Muscle layer of colon (tissue), 2 donors: ENCODE results near the gene C20orf202.
A peak's percentile ranks its signal among the peaks of the same experiment; 100 is the strongest.

Experiments
- H3K27ac ChIP-seq: one replicate; pipeline ENCODE4 v1.7.0; 2013; ENCODE audit warnings: low read depth, mild to moderate bottlenecking, low read length, moderate library complexity
- H3K27me3 ChIP-seq, 2 donors: one replicate each; pipeline ENCODE4 v1.7.0; 2013; ENCODE audit warnings: low read length in 2 of 2, mild to moderate bottlenecking in 2 of 2; ENCODE audit not compliant: insufficient read depth in 2 of 2, control insufficient read depth in 1 of 2
- H3K36me3 ChIP-seq: one replicate; pipeline ENCODE4 v1.7.0; 2013; ENCODE audit warnings: mild to moderate bottlenecking, low read length; ENCODE audit not compliant: insufficient read depth
- H3K4me1 ChIP-seq: one replicate; pipeline ENCODE4 v1.7.0; 2013; ENCODE audit warnings: mild to moderate bottlenecking, low read length; ENCODE audit not compliant: insufficient read depth
- H3K4me3 ChIP-seq, 2 donors: one replicate each; pipeline ENCODE4 v1.7.0; 2013; ENCODE audit warnings: low read length in 2 of 2, low read depth in 1 of 2, mild to moderate bottlenecking in 1 of 2, moderate library complexity in 1 of 2
- H3K9ac ChIP-seq: one replicate; pipeline ENCODE4 v1.7.0; 2013; ENCODE audit warnings: low read length
- H3K9me3 ChIP-seq: one replicate; pipeline ENCODE4 v1.7.0; 2013; ENCODE audit warnings: mild to moderate bottlenecking, low read length
- donor health status: abdominal sarcoma.
- donor health status: Adenocarcinoma of cecum.

Gene C20orf202

GRCh38 chr20:1184638-1185315 lies 18.5 kb upstream of the C20orf202 start, which contains the start of gene TMEM74B:
TSS of gene TMEM74B (minus strand) at chr20:1184981. CDS start at chr20:1183801, 1,180 bp downstream.
- no peak within 1 kb of the TSS for H3K27ac ChIP-seq
- H3K27me3 ChIP-seq: peaks cover 3 to 24% of the 10 kb centered on the region in 2 donors
- H3K9ac ChIP-seq: no peak within 1 kb of the TSS
- H3K4me3 ChIP-seq: peak within 1 kb of the TSS in 1 of 2 donors; percentile 32
- no peaks in the 10 kb centered on the region for H3K4me1 ChIP-seq
- H3K36me3 ChIP-seq: no peaks in the 10 kb centered on the region
- H3K9me3 ChIP-seq: no peaks in the 10 kb centered on the region

- Histone ChIP-seq H3K9me3 (no peaks in the 10 kb centered on the region), H3K27me3 (peaks cover 3 to 24% of the 10 kb centered on the region in 2 donors), H3K36me3 (no peaks in the 10 kb centered on the region), H3K9ac (no peak overlapping the region), H3K4me3 (peak overlapping the region in 1 of 2 donors; percentile 32), H3K27ac (no peak overlapping the region), H3K4me1 (no peaks in the 10 kb centered on the region)
Measured at GRCh38 chr20:1185316-1185741, 17.9 kb upstream of the C20orf202 start.

- H3K9me3 ChIP-seq: no peaks in the 10 kb centered on the region
- H3K36me3 ChIP-seq: no peaks in the 10 kb centered on the region
- H3K27ac ChIP-seq: no peak overlapping the region
- no peak overlapping the region for H3K4me3 ChIP-seq
- H3K9ac ChIP-seq: no peak overlapping the region
- peaks cover 3 to 24% of the 10 kb centered on the region in 2 donors for H3K27me3 ChIP-seq
- no peaks in the 10 kb centered on the region for H3K4me1 ChIP-seq
Measured at GRCh38 chr20:1185790-1186334, 17.4 kb upstream of the C20orf202 start.

- Histone ChIP-seq H3K36me3 (no peaks in the 10 kb centered on the region), H3K4me3 (no peak overlapping the region), H3K4me1 (no peaks in the 10 kb centered on the region), H3K27me3 (peaks cover 3 to 24% of the 10 kb centered on the region in 2 donors), H3K27ac (no peak overlapping the region), H3K9me3 (no peaks in the 10 kb centered on the region), H3K9ac (no peak overlapping the region)
Measured at GRCh38 chr20:1186367-1186991, 16.8 kb upstream of the C20orf202 start.

- no peaks in the 10 kb centered on the region for H3K9me3 ChIP-seq
- H3K9ac ChIP-seq: no peak overlapping the region
- H3K36me3 ChIP-seq: no peaks in the 10 kb centered on the region
- H3K4me1 ChIP-seq: no peaks in the 10 kb centered on the region
- no peak overlapping the region for H3K4me3 ChIP-seq
- no peak overlapping the region for H3K27ac ChIP-seq
- peaks cover 3 to 24% of the 10 kb centered on the region in 2 donors for H3K27me3 ChIP-seq
Measured at GRCh38 chr20:1187605-1188171, 15.6 kb upstream of the C20orf202 start.

GRCh38 chr20:1188347-1188746 lies 14.9 kb upstream of the C20orf202 start:
- Histone ChIP-seq H3K9ac (no peak overlapping the region), H3K4me3 (no peak overlapping the region), H3K36me3 (no peaks in the 10 kb centered on the region), H3K4me1 (no peaks in the 10 kb centered on the region), H3K27me3 (peaks cover 3 to 24% of the 10 kb centered on the region in 2 donors), H3K27ac (no peak overlapping the region), H3K9me3 (no peaks in the 10 kb centered on the region)

GRCh38 chr20:1189827-1190226 lies 13.4 kb upstream of the C20orf202 start:
- Histone ChIP-seq H3K27ac (no peak overlapping the region), H3K36me3 (no peaks in the 10 kb centered on the region), H3K9ac (no peak overlapping the region), H3K27me3 (peaks cover 3 to 14% of the 10 kb centered on the region in 2 donors), H3K4me3 (no peak overlapping the region), H3K4me1 (no peaks in the 10 kb centered on the region), H3K9me3 (no peaks in the 10 kb centered on the region)

GRCh38 chr20:1190847-1191246 lies 12.4 kb upstream of the C20orf202 start:
- Histone ChIP-seq H3K27me3 (peaks cover 2 to 11% of the 10 kb centered on the region in 2 donors), H3K9me3 (no peaks in the 10 kb centered on the region), H3K36me3 (no peaks in the 10 kb centered on the region), H3K27ac (no peak overlapping the region), H3K4me3 (no peak overlapping the region), H3K4me1 (no peaks in the 10 kb centered on the region), H3K9ac (no peak overlapping the region)

- Histone ChIP-seq H3K4me3 (no peak overlapping the region), H3K36me3 (no peaks in the 10 kb centered on the region), H3K27ac (no peak overlapping the region)
Measured at GRCh38 chr20:1191299-1191698, 12.0 kb upstream of the C20orf202 start.

GRCh38 chr20:1195226-1195625 lies 8.0 kb upstream of the C20orf202 start:
- Histone ChIP-seq H3K36me3 (no peaks in the 10 kb centered on the region), H3K27ac (no peak overlapping the region), H3K4me1 (no peaks in the 10 kb centered on the region), H3K27me3 (no peaks in the 10 kb centered on the region), H3K9me3 (no peaks in the 10 kb centered on the region), H3K9ac (no peak overlapping the region), H3K4me3 (no peak overlapping the region)

More at GRCh38 chr20:1191299-1191698, 12.0 kb upstream of the C20orf202 start:
- no peaks in the 10 kb centered on the region for H3K9me3 ChIP-seq
- H3K9ac ChIP-seq: no peak overlapping the region
- H3K27me3 ChIP-seq: peaks cover 0 to 6% of the 10 kb centered on the region in 2 donors
- no peaks in the 10 kb centered on the region for H3K4me1 ChIP-seq

- Histone ChIP-seq H3K27me3 (no peaks in the 10 kb centered on the region), H3K9ac (no peak overlapping the region), H3K4me1 (no peaks in the 10 kb centered on the region), H3K9me3 (no peaks in the 10 kb centered on the region), H3K4me3 (no peak overlapping the region), H3K27ac (no peak overlapping the region), H3K36me3 (no peaks in the 10 kb centered on the region)
Measured at GRCh38 chr20:1196634-1197033, 6.6 kb upstream of the C20orf202 start.
